ENCODE results near the gene KAT7.

The KAT7 gene

DNA sequence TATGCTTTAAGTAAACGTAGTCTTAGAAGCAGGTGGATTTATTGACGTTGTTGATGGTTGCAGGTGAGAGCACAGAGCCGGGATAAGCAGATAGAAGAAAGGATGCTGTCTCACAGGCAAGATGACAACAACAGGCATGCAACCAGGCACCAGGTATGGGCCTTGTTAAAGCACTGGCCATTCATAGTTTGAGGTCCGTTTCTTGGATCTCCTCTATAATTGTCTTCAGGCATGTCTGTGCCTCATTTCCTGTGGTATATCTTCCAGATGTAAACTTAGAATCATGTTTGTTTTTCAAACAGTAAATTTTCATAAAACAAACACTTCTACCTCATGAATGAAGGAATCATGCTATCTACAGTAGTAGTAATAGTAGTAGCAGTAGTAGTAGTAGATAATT, 20.6 kb downstream of the KAT7 start:
- no peak for TF ChIP-seq GATA1 (IDR thresholded peaks at IDR 0.05; ENCODE audit: low read depth, low read length)
- TF ChIP-seq POLR2A (IDR thresholded peaks at IDR 0.05; ENCODE audit: low read length): no peak
- no peak for DNase-seq

- DNase-seq: no peak
- no peak for TF ChIP-seq POLR2A (IDR thresholded peaks at IDR 0.05; ENCODE audit: low read length)
- no peak for TF ChIP-seq GATA1 (IDR thresholded peaks at IDR 0.05; ENCODE audit: low read depth, low read length)
Measured at GRCh38 chr17:49814781-49815529, 26.5 kb downstream of the KAT7 start.

DNA sequence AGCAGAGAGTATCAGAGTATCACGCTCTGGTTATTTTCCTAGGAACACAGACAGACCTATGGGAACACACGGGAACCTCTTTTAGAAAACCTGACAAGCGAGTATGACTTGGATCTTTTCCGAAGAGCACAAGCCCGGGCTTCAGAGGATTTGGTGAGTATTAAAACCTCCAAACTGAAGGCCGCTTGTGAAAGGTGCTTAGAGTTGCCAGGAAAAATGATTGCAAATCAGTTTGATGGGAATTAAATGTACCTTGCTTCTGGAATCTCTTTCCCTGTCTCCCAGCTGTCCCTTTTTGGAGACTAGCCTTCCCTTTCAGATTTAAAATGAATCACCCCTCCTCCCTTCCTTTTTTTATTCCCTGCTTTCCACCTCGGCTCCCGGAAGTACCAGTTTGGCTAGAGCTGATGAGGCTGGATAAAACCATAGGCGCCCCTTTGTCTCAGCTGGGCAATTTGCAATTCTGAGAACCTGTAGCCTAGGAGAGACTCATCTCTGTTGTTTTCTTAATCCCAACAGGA, 27.3 kb downstream of the KAT7 start:
- TF ChIP-seq GATA1 (IDR thresholded peaks at IDR 0.05; ENCODE audit: low read depth, low read length): no peak
- TF ChIP-seq POLR2A (IDR thresholded peaks at IDR 0.05; ENCODE audit: low read length): no peak
- no peak for DNase-seq

GRCh38 chr17:49817993-49818392, 29.5 kb downstream of the KAT7 start:
- no peak for TF ChIP-seq GATA1 (IDR thresholded peaks at IDR 0.05; ENCODE audit: low read depth, low read length)
- no peak for TF ChIP-seq POLR2A (IDR thresholded peaks at IDR 0.05; ENCODE audit: low read length)
- no peak for DNase-seq

- TF ChIP-seq GATA1 (IDR thresholded peaks at IDR 0.05; ENCODE audit: low read depth, low read length): no peak
- TF ChIP-seq POLR2A (IDR thresholded peaks at IDR 0.05; ENCODE audit: low read length): no peak
- no peak for DNase-seq
Measured at GRCh38 chr17:49819138-49819537, 30.7 kb downstream of the KAT7 start.

DNA sequence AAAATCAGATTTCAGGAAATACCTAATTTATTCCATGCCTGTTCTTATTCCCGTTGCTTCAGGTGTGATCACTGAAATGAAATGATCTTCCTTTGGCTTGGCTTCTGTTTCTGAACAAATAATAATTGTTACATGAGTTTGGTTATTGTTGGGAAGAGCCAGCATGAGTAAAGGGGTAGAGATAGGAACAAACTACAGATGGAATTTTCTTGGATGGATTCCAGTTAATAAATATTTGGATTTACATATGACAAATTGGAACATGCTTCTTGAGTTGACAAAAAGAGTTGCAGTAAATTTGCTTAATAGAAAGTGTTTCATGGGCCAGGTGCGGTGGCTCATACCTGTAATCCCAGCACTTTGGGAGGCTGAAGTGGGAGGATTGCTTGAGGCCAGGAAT, 31.2 kb downstream of the KAT7 start:
- no peak for DNase-seq
- TF ChIP-seq GATA1 (IDR thresholded peaks at IDR 0.05; ENCODE audit: low read depth, low read length): no peak
- TF ChIP-seq POLR2A (IDR thresholded peaks at IDR 0.05; ENCODE audit: low read length): no peak

DNA sequence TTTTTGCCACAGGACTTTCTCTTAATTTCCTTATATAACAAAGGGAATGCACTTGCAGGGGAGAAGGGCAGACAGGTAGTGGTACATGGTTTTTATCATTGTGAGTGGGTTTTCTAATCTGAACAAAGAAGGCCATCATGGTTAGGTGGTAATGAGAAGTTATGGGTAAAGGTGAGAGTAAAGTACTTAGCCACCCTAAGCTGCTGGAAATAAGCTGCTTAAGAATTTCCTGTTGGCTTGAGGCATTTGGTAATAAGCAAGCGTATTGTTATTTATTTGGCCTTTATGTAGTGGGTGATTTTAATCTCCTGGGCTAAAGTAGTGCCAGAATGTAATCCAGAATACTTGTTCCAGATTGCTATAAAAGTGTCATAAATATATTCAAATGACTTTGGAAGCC, 32.3 kb downstream of the KAT7 start:
- TF ChIP-seq GATA1 (IDR thresholded peaks at IDR 0.05; ENCODE audit: low read depth, low read length) (no peak), POLR2A (IDR thresholded peaks at IDR 0.05; ENCODE audit: low read length) (no peak)
- no peak for DNase-seq

- no peak for DNase-seq
- no peak for TF ChIP-seq POLR2A (IDR thresholded peaks at IDR 0.05; ENCODE audit: low read length)
- no peak for TF ChIP-seq GATA1 (IDR thresholded peaks at IDR 0.05; ENCODE audit: low read depth, low read length)
Measured at GRCh38 chr17:49821466-49821865, 33.0 kb downstream of the KAT7 start.

DNA sequence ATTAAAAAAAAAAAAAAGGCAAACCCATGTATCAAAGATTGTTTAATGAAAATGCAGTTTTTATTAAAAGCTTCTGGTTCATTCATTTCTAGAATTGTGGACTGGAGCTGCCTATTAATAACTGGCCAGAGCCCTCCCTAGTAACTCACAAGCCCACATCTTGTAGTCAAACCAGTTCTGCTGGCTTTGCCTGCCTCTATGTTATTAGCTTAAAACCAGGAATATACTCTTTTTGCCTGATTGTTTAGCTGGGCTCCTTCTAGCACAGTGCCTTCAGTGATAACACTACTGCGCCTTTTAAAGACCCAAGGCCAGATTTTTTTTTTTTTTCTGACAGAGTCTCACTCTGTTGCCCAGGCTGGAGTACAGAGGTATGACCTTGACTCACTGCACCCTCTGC, 33.4 kb downstream of the KAT7 start:
- TF ChIP-seq GATA1 (IDR thresholded peaks at IDR 0.05; ENCODE audit: low read depth, low read length) (no peak), POLR2A (IDR thresholded peaks at IDR 0.05; ENCODE audit: low read length) (no peak)
- no peak for DNase-seq

- no peak for TF ChIP-seq POLR2A (IDR thresholded peaks at IDR 0.05; ENCODE audit: low read length)
- no peak for TF ChIP-seq GATA1 (IDR thresholded peaks at IDR 0.05; ENCODE audit: low read depth, low read length)
- peak in 1 of 2 experiments; percentile 42 for DNase-seq
Measured at GRCh38 chr17:49822829-49823228, 34.3 kb downstream of the KAT7 start.

DNA sequence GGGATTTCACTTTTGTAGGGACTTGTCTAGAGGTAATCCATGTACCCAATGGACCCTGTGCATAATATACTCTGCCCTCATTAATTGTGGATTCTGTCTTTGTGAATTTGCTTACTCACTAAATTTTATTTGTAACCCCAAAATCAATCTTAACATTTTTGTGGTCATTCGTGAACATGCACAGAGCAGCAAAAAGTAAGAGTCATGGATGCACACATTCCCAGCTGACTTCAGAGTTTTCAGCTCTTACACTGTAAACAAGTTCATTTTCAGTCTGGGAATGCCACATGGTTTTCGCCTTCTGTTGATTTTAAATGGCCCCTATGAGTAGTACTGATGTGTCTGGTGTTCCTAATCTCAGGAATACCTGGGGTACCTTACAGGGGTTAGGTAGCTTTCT, 35.1 kb downstream of the KAT7 start:
- DNase-seq: no peak
- TF ChIP-seq GATA1 (IDR thresholded peaks at IDR 0.05; ENCODE audit: low read depth, low read length) (no peak), POLR2A (IDR thresholded peaks at IDR 0.05; ENCODE audit: low read length) (no peak)

GRCh38 chr17:49825645-49826044, 37.2 kb downstream of the KAT7 start:
- TF ChIP-seq GATA1 (IDR thresholded peaks at IDR 0.05; ENCODE audit: low read depth, low read length): no peak
- TF ChIP-seq POLR2A (IDR thresholded peaks at IDR 0.05; ENCODE audit: low read length): no peak
- no peak for DNase-seq

DNA sequence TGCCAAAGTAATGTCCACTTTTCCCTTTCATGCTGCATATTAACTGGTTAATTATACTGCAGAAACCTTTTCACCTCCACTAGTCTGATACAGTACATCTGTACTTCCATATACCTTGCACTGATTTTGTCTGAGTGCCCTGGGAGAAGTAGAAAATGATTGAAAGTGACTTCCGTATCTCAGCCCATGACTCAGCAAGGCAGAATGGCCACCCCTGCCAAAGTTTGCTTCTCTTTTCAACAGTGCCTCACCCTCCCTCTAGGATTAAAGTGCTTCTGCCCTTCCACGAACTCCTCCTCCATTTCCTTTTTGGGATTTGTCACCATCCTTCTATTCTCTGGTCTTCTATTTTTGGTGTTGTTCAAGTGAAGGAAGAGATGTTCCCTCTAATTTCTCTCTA, 39.8 kb downstream of the KAT7 start:
- peak in 1 of 2 experiments; percentile 43 for DNase-seq

DNA sequence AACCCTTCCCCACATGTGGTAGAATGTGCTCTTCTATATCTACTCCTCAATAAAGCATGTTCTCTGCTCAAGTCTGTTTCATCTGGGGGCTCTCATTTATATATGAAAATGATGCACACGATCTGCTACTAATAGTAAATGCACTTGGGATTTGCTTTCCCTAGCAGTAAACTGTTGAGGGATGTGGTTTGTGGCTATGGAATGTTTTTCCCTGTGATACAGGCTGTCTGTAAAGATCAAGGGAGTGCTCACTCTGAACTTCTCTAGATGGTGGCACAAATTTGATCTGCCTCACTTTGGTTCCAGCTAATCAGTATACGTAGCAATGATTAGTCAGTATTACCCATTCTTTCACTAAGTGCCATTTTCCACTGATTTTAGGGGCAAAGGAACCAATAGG, 40.5 kb downstream of the KAT7 start:
- TF ChIP-seq POLR2A (IDR thresholded peaks at IDR 0.05; ENCODE audit: low read length) (no peak), GATA1 (IDR thresholded peaks at IDR 0.05; ENCODE audit: low read depth, low read length) (no peak)
- DNase-seq: no peak

- TF ChIP-seq POLR2A (IDR thresholded peaks at IDR 0.05; ENCODE audit: low read length) (no peak), GATA1 (IDR thresholded peaks at IDR 0.05; ENCODE audit: low read depth, low read length) (no peak)
- DNase-seq: no peak
Measured at GRCh38 chr17:49830605-49831004, 42.1 kb downstream of the KAT7 start.

Measured in erythroblast (primary cell).